GM19193 (cell line): ENCODE results near the gene TBCC.

Source experiments
- POLR2A ChIP-seq: IDR thresholded peaks from 4 replicates; pipeline ENCODE4 v1.6.1; 2011; ENCODE audit not compliant: insufficient read depth, insufficient read length; ENCODE audit errors: extremely low read depth

TBCC gene

GRCh38 chr6:42778122-42778521, 32.2 kb upstream of the TBCC start:
- TF ChIP-seq POLR2A = no peak

- peak; percentile 9 for TF ChIP-seq POLR2A
These were observed 31.4 kb upstream of the TBCC start for GRCh38 chr6:42777126-42777822.

- TF ChIP-seq POLR2A = peak; percentile 60
These were observed 29.1 kb upstream of the TBCC start for GRCh38 chr6:42774821-42775487.

- TF ChIP-seq POLR2A = no peak
These were observed 28.3 kb upstream of the TBCC start for GRCh38 chr6:42774201-42774600.

GRCh38 chr6:42771741-42772100, 25.8 kb upstream of the TBCC start:
- TF ChIP-seq POLR2A = no peak

GRCh38 chr6:42769836-42770235, 23.9 kb upstream of the TBCC start:
- no peak for TF ChIP-seq POLR2A

- no peak for TF ChIP-seq POLR2A
These were observed 23.1 kb upstream of the TBCC start for GRCh38 chr6:42769051-42769450.

GRCh38 chr6:42766163-42766670, 20.3 kb upstream of the TBCC start:
- no peak for TF ChIP-seq POLR2A

GRCh38 chr6:42764911-42765648, 19.2 kb upstream of the TBCC start:
- TF ChIP-seq POLR2A = no peak

- TF ChIP-seq POLR2A = no peak
These were observed 17.0 kb upstream of the TBCC start for GRCh38 chr6:42762950-42763349.

- TF ChIP-seq POLR2A = no peak
These were observed 16.5 kb upstream of the TBCC start for GRCh38 chr6:42762426-42762859.

GRCh38 chr6:42761287-42762067, 15.6 kb upstream of the TBCC start:
- TF ChIP-seq POLR2A = no peak

GRCh38 chr6:42758756-42759430, 13.0 kb upstream of the TBCC start:
- no peak for TF ChIP-seq POLR2A

- TF ChIP-seq POLR2A = no peak
These were observed 10.8 kb upstream of the TBCC start for GRCh38 chr6:42756722-42757121.
